ENCODE results near the gene IFNA6.

IFNA6 gene

GRCh38 chr9:21317956-21318923 lies 32.4 kb downstream of the IFNA6 start:
- H3K4me3 ChIP-seq: no peak overlapping the region
- H3K9me3 ChIP-seq: no peaks in the 10 kb centered on the region
- peak; percentile 48 to 68 for DNase-seq (ENCODE audit: low spot score in 2 of 2)
- peaks cover 8% of the 10 kb centered on the region; the same call in 1 of the 2 replicates for H3K27me3 ChIP-seq (ENCODE audit: low read depth)
- in situ Hi-C loops (cut with MboI; ENCODE audit: low sequenced_read_pairs): no loop called here
- H3K4me1 ChIP-seq: peaks cover 7% of the 10 kb centered on the region; the same call in 1 of the 2 replicates
- no peaks in the 10 kb centered on the region for H3K36me3 ChIP-seq (replicated peaks)

DNA sequence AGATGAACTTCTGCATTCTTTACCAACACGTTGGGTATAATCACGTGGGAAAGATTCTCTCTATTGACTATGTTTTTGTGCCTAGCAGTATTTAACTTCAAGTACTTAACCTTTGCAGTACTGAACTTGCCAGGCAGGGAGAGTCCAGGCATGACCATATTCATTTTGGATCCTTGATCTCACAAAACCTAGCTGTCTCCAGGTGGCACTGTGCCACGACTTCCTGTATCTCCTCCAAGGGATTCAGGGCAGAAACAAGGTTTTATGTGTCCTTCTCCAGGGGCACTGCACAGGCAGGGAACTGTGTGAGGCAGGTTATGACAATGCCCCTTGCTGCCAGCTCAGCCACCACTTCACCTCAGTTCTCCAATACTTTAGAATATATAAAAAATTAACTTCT lies 33.8 kb downstream of the IFNA6 start:
- DNase-seq (ENCODE audit: low spot score in 2 of 2): no peak
- peaks cover 7% of the 10 kb centered on the region; the same call in 1 of the 2 replicates for H3K4me1 ChIP-seq
- no peaks in the 10 kb centered on the region for H3K36me3 ChIP-seq (replicated peaks)
- H3K27me3 ChIP-seq (ENCODE audit: low read depth): peaks cover 10% of the 10 kb centered on the region; the same call in 1 of the 2 replicates
- in situ Hi-C loops (cut with MboI; ENCODE audit: low sequenced_read_pairs): no loop called here
- H3K4me3 ChIP-seq: no peak overlapping the region
- H3K9me3 ChIP-seq: no peaks in the 10 kb centered on the region

DNA sequence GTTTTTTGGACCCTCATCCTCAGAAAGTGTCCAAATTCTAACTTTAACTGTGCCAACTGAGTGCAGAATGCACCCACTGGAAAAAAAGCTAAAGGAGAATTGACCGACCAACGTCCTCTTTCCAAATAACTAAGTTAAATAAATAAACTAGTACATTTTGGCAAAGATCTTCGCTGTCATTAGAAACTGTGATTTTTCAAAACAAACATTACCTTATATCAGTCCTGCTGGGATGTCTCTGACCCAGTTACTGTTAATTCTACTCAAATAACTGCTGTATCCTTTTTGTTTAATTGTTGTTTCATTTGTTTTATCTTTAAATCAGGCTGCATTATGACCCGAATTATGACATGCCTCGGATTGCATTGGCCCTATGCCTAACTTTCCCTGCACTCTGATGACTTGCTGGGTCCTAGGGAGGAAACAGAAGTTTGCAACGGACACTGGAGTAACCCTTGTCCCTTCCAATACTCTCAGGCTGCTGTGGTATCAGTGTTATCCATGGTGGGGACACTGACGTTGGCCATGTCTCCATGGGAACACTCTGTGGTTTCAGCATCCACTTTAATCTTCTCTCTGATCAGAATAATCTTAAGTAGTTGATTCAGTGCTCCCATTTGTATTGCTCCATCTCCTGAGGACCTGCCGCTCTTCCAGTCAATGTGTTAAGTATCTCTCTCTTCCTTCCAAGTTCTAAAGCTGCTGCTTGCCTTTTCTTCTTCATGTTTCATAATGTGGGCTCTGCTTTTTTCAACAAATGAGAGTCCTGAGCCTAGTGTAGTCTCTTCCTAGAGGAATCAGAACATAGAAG lies 34.5 kb downstream of the IFNA6 start:
- Histone ChIP-seq H3K36me3 (replicated peaks) (no peaks in the 10 kb centered on the region), H3K4me1 (peaks cover 7% of the 10 kb centered on the region; the same call in 1 of the 2 replicates), H3K27me3 (ENCODE audit: low read depth) (peaks cover 10% of the 10 kb centered on the region; the same call in 1 of the 2 replicates), H3K4me3 (no peak overlapping the region), H3K9me3 (no peaks in the 10 kb centered on the region; the same call in 1 of the 2 replicates)
- in situ Hi-C loops (cut with MboI; ENCODE audit: low sequenced_read_pairs): no loop called here
- DNase-seq (ENCODE audit: low spot score in 2 of 2): no peak

GRCh38 chr9:21314152-21314551 lies 36.5 kb downstream of the IFNA6 start:
- Histone ChIP-seq H3K27me3 (ENCODE audit: low read depth) (peaks cover 10% of the 10 kb centered on the region; the same call in 1 of the 2 replicates), H3K4me3 (no peak overlapping the region), H3K9me3 (no peaks in the 10 kb centered on the region; the same call in 1 of the 2 replicates), H3K4me1 (no peaks in the 10 kb centered on the region), H3K36me3 (replicated peaks) (no peaks in the 10 kb centered on the region)
- in situ Hi-C loops (cut with MboI; ENCODE audit: low sequenced_read_pairs): no loop called here
- no peak for DNase-seq (ENCODE audit: low spot score in 2 of 2)

DNA sequence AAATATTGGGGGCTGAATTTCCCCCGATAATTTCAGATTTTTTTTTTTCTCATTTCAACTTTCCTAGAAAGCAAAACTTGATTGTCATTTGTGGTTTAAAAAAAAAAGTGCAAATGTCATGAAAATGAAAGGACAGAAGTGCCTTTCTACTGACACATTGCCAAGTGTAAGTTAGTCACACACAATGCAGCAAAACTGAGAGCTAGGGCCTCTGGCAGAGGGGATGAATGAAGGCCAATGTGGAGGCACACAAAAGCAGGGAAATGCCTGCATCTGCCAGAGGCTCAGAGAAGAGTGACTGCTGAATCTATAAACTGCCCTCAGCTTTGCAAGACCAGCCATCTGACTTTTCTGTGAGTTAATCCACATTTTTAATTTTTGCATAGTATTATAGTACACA lies 38.8 kb downstream of the IFNA6 start:
- no peaks in the 10 kb centered on the region; the same call in 1 of the 2 replicates for H3K9me3 ChIP-seq
- no peaks in the 10 kb centered on the region for H3K36me3 ChIP-seq (replicated peaks)
- no peaks in the 10 kb centered on the region for H3K4me1 ChIP-seq
- no peak for DNase-seq (ENCODE audit: low spot score in 2 of 2)
- H3K27me3 ChIP-seq (ENCODE audit: low read depth): 0 out of 2 replicates have a peak, but pooled peaks cover 6% of the 10 kb centered on the region
- in situ Hi-C loops (cut with MboI; ENCODE audit: low sequenced_read_pairs): no loop called here
- H3K4me3 ChIP-seq: no peak overlapping the region

GRCh38 chr9:21305213-21305612 lies 45.5 kb downstream of the IFNA6 start, which contains the start of gene IFNA5:
Gene IFNA5, minus strand, starts transcription at chr9:21305313. Its CDS starts 57 bp downstream, at chr9:21305256.
- Histone ChIP-seq H3K27me3 (ENCODE audit: low read depth) (peaks cover 2% of the 10 kb centered on the region), H3K36me3 (replicated peaks) (no peaks in the 10 kb centered on the region), H3K4me1 (no peaks in the 10 kb centered on the region), H3K9me3 (no peaks in the 10 kb centered on the region), H3K4me3 (no peak within 1 kb of the TSS)
- in situ Hi-C loops (cut with MboI; ENCODE audit: low sequenced_read_pairs): no loop called here
- no peak for DNase-seq (ENCODE audit: low spot score in 2 of 2)
